Hematopoietic multipotent progenitor cell treated with erythropoietin and hydrocortisone succinate and interleukin-3 and kit ligand, for 15 days (in vitro differentiated cells): Measurements from ENCODE around the gene SMO.
"Not testable (repeated sequence)": the region's sequence is repeated elsewhere in the genome, so short reads cannot be mapped to it uniquely, and the experiment has no call there.

ENCODE experiments used
- DNase-seq: peaks from one replicate; pipeline ENCODE4 v3.0.0-alpha.2; 2015; ENCODE audit warnings: low spot score

Gene SMO

DNA sequence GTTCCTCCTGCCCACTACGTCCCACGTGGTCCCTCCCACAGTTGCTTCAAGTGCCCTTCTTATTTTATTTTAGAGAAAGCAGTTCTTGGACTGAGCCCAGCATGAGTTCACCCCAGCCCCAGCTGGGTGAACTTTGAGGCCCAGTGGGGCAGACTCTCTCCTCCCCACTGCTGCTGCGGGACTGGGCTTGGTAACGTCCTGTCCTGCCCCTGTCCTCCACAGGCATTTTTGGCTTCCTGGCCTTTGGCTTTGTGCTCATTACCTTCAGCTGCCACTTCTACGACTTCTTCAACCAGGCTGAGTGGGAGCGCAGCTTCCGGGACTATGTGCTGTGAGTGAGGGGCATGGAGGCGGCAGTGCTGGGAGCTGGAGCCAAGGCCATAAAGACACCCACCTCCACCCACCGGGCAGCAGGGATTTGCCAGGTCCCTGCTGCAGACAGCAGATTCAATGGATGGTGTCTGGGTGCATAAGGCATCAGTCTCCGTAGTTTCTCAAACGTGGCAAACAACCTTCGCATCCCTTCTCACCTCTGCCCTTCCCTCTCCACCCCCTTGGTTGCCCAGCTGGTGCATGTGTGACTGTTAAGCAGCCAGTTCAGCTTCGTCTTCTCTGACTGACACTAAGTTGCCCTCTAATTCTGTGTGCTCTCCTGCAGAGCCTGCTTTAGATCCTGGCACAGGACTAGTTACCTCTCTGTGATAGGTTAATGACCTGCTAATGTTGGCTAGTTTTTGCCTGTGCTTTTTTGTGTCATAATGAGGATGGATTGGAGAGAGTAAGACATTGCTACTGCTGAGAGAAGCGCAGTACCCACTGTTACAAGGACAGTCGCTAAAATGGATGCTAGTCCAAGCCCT is 20.9 kb downstream of the SMO start:
- no peak for DNase-seq

DNA sequence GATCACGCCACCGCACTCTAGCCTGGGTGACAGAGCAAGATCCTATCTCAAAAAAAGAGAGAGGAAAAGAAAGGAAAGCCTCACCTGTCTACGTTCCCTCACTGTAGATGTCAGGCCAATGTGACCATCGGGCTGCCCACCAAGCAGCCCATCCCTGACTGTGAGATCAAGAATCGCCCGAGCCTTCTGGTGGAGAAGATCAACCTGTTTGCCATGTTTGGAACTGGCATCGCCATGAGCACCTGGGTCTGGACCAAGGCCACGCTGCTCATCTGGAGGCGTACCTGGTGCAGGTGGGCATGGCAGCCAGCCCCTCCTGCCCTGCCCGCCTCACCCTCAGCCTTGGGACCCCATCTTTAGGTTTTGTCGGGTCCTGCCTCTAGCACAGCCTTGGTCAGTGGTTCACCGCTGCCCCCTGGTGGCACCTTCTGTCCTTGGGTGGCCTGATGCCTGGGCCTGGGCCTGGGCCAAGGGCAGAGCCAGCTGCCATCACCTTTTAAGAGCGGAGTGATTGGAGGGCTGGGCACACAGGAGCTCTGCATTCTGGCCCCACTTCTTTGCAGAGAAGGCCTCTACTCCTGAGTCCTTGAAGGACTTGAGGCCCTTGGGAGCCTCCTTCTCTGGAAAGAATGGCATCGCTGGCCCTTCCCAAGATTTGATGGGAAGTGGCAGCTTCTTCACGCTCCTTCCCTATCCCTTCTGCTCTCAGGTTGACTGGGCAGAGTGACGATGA is 22.0 kb downstream of the SMO start:
- DNase-seq = peak; percentile 53

DNA sequence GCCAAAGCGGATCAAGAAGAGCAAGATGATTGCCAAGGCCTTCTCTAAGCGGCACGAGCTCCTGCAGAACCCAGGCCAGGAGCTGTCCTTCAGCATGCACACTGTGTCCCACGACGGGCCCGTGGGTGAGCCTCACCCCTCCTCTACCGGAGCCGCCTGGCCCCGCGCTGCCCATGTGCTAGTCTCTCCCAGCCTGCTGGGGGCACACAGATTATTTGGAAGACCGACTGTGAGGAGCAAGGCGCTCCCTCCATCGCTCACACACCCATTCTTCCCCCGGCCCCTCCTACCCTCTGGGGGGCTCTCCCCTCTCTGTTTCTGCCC is 22.5 kb downstream of the SMO start:
- DNase-seq = no peak

DNA sequence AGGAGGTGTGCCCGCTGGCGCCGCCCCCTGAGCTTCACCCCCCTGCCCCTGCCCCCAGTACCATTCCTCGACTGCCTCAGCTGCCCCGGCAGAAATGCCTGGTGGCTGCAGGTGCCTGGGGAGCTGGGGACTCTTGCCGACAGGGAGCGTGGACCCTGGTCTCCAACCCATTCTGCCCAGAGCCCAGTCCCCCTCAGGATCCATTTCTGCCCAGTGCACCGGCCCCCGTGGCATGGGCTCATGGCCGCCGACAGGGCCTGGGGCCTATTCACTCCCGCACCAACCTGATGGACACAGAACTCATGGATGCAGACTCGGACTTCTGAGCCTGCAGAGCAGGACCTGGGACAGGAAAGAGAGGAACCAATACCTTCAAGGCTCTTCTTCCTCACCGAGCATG is 23.7 kb downstream of the SMO start:
- no peak for DNase-seq

DNA sequence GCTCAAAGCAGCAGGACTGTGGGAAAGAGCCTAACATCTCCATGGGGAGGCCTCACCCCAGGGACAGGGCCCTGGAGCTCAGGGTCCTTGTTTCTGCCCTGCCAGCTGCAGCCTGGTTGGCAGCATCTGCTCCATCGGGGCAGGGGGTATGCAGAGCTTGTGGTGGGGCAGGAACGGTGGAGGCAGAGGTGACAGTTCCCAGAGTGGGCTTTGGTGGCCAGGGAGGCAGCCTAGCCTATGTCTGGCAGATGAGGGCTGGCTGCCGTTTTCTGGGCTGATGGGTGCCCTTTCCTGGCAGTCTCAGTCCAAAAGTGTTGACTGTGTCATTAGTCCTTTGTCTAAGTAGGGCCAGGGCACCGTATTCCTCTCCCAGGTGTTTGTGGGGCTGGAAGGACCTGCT is 24.2 kb downstream of the SMO start:
- DNase-seq = no peak

DNA sequence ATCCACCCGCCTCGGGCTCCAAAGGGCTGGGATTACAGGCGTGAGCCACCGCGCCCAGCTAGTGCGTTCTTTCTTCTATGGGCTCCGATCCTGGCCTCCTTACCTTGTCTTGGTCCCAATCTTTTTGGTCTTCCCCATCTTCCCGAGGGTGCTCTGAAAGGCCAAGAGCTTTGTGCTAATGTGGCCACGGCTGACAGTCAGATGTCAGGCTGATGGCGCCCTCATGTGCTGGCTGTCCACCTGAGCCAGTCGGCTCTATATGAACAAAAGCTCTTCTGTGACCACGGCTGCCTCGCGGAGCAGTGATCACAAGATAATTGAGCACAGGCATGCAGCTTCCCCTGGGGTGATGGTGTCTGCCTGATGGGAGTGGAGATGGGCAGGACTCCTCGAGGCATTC is 25.4 kb downstream of the SMO start:
- no peak for DNase-seq

DNA sequence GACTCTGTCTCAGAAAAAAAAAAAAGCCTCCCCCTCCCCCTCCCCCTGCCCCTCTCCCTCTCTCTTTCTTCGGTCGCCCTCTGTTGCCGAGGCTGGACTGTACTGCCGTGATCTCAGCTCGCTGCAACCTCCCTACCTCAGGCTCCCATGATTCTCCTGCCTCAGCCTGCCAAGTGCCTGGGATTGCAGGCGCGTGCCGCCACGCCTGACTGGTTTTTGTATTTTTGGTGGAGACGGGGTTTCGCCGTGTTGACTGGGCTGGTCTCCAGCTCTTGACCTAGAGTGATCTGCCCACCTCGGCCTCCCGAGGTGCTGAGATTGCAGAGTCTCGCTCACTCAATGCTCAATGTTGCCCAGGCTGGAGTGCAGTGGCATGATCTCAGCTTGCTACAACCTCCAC is 27.3 kb downstream of the SMO start:
- not testable (repeated sequence) for DNase-seq

DNA sequence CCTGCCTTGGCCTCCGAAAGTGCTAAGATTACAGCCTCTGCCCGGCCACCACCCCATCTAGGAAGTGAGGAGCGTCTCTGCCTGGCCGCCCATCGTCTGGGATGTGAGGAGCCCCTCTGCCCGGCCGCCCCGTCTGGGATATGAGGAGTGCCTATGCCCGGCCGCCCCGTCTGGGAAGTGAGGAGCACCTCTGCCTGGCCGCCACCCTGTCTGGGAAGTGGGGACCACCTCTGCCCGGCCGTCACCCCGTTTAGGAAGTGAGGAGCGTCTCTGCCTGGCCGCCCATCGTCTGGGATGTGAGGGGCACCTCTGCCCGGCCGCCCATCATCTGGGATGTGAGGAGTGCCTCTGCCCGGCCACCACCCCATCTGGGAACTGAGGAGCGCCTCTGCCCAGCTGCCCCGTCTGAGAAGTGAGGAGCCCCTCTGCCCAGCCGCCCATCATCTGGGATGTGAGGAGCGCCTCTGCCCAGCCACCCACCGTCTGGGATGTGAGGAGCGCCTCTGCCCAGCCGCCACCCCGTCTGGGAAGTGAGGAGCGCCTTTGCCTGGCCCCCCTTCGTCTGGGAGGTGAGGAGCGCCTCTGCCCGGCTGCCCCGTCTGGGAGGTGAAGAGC is 27.8 kb downstream of the SMO start:
- not testable (repeated sequence) for DNase-seq

DNA sequence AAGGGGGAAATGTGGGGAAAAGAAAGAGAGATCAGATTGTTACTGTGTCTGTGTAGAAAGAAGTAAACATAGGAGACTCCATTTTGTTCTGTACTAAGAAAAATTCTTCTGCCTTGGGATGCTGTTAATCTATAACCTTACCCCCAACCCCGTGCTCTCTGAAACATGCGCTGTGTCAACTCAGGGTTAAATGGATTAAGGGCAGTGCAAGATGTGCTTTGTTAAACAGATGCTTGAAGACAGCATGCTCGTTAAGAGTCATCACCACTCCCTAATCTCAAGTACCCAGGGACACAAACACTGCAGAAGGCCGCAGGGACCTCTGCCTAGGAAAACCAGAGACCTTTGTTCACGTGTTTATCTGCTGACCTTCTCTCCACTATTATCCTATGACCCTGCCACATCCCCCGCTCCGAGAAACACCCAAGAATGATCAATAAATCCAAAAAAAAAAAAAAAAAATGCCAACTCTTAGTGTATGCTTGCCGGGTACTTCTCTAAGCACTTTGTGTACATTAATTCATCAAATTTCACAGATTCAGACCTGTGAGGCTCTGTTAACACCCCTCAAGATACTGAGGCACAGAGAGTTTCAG is 28.5 kb downstream of the SMO start:
- not testable (repeated sequence) for DNase-seq

DNA sequence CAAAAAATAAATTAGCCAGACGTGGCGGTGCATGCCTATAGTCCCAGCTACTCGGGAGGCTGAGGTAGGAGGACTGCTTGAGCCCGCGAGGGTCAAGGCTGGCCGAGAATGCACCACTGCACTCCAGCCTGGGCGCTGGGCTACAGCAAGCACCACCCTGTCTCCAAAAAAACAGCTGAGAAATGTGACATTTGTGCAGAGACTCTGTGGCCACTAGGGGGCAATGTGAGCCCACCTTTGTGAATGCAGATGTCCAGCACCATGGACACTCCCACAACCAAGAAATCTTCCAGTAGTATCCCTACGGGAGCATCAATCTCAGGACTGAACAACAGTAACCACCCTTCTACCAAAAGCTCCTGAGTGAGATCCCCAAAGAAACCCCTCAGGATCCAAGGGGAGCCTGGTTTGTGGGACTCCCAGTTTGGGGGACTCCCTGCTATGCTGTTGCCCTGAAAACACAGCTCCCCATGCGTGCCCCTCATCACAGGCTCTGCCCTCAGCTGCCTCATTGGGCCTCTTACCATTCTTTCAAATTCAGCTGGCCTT is 30.2 kb downstream of the SMO start:
- peak; percentile 84 for DNase-seq

DNA sequence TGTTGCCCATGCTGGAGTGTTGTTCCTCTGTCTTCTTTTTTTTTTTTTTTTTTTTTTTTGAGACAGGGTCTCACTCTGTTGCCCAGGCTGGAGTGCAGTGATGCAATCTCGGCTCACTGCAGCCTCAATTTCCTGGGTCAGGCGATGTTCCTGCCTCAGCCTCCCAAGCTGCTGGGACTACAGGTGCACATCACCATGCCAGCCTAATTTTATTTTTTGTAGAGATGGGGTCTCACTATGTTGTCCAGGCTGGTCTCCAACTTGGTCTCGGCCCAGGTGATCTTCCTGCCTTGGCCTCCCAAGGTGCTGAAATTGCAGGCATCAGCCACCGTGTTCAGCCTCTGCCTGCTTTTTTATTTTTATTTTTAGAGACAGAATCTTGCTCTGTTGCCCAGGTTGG is 30.7 kb downstream of the SMO start:
- not testable (repeated sequence) for DNase-seq

DNA sequence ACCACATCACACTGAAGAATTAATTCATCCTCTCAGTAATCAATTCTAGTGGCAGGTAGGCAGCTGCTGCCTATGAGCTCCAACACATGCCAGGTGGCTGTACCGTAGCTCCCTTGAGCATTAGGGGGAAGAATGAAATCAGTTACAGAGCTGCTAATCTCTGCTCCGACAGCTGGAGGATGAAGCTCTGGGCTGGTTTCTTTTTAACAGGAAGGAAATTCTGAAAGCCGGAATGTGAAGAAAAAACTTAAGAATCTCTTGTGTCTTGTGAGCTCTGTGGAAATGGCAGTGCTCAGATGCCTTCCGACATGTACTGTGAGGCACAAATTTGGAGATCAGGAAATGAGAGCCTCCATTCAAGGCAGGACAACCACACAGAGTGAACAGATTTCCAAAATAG is 33.6 kb downstream of the SMO start:
- DNase-seq = no peak

DNA sequence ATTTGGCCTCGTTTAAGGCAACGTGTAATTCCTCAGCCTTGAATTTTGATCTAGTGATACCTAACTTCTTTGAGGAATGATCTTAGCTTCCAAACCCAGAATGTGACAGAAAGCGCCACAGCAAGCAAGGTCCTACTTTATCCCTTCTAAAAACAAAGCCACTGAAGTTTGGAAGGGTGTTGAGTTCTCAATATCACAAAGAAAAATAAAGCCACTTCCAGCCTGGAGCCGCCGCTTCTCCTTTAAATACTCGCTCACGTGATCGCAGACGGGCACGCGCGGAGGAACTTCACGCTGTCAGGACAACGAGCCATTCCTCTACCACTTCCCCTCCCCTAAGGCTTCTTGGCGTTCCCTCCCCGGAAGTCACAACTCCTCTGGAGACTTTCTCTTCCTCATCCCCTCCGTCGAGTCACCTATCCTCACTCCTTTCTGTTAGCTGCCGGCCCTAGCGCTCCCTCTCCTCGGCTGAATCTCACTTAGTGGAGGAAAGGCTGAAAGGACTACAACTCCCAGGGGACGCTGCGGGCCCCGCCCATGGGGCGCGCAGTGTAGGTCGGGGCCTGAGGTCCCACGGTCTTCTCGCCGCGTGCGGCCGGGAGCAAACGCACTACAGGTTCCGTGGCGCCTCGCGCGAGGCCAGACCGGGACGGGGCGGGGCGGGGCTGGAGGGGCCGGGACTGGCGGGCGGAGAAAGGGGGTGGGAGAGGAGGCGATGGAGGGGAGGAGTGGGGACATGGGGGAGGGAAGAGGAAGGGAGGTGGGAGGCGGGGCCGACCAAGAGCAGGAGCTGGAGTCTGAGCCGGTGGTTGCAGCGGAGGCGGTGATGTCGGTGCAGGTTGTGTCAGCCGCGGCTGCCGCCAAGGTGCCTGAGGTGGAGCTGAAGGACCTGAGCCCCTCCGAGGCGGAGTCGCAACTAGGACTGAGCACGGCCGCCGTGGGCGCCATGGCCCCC is 36.1 kb downstream of the SMO start, which contains the start of gene AHCYL2:
AHCYL2 (plus strand) TSS at position 780 of the 955 bp plus-strand sequence.
- DNase-seq = peak; percentile 90

DNA sequence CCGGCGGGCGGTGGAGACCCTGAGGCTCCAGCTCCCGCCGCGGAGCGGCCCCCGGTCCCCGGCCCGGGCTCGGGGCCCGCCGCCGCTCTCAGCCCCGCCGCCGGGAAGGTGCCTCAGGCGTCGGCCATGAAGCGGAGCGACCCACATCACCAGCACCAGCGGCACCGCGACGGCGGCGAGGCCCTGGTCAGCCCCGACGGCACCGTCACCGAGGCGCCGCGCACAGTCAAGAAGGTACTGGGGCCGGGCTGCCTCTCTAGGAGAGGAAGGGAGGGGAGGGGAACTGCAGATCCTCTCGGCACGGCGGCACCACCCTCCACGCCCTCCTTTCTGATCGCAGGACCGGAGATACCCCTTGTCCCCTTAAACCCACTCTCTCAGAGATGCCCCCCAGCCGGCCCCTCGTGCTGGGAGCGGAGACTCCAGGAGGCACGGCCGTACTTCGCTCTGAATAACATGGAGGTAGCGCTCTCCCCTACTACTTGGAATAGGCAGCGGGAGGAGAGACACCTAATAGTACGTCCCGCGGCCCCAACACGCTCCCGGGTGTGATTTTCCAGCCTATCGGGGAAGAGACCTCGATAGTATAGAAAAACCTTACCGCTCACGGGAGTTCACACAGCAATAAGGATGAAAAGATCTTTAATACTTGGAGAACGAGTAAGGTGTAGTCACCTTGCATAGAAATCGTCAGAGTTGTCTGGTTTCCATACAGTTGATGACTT is 36.9 kb downstream of the SMO start:
- no peak for DNase-seq

DNA sequence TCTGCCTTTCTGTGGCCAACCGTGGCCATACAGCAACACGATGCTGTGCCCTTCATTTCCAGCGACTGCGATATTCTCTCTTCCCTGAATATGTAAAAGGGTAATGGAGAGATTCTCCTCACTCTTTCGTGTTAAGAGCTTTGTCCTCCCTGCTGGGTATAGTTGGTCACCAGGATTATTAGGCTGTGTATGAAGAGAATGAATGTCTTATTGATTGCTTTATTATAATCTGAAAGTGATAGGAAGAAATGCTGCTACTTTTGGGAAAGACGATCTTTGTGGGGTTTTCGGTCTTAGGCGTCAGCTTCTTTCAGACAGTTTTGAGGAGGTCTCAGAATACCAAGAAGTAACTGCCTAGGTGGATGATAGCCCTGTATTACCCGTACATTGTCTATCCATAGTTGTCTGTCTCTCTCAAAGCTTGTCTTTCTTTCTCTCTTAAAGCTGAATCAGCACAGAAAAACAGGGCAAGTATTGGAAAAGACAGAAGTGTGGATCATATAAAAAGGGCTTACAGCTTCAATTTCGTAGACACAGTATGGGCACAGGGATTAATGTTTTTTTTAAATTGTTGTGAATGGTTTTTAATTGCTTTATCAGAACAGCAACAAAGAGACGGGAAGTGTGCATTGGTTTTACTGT is 37.6 kb downstream of the SMO start:
- no peak for DNase-seq

DNA sequence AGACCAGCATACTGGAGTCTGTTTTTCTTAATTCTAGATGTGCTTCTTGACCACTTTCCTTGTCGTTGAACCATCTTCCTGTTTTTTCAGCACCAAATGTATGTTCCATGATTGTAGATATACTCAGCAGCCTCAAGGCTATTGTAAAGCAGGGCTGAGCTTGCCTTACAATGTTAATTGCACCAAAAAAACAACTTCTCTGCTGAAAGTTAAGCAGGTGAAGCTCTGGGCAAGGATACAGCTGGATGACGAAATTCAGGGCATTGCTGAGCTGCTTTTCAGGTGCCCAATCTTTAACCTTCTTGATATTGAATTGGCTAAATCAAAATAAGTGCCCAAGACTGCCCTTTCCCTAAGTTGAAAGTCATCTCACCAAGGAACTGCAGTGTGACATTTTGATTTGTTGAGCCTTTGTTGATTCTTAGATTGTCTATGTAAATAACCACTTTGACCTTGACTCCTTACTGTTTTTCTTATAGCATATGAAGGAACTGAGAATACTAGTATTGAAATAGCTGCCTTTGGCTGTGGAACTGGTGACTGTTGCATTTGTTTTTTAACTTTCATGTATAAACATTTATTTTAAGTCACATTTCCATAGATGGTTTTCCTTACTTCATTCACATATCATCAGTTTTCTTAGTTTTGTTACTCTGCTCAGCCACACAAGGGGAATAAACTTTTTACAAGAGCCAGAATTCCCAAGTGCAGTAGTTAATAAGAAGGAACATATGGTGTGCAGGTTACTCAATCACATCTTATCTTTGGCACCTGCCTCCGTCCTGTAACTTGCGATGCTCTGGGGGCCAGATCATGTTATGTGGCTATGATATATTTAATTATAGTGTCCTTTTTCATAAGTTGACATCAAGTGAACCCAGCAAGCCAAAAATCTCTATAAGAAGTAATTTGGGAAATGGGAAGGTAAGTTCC is 39.5 kb downstream of the SMO start:
- no peak for DNase-seq

DNA sequence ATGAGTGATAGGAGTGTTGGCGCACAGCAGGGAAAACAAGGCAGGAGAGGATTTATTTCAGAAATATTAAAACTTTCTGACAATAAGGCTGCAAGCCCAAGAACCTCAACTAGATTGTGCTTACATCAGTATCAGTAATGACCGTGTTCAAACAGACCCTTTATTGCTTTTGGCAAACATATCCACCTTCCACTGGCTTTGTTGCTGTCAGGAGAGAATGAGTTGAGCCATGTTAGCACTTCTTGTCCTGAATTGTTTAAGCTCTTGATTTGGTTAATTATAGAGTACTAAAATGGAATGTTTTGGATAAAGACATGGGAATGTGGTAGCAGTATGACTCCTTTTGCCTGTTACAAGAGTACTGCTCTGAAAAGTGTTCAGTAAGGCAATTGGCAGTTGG is 40.2 kb downstream of the SMO start:
- no peak for DNase-seq

DNA sequence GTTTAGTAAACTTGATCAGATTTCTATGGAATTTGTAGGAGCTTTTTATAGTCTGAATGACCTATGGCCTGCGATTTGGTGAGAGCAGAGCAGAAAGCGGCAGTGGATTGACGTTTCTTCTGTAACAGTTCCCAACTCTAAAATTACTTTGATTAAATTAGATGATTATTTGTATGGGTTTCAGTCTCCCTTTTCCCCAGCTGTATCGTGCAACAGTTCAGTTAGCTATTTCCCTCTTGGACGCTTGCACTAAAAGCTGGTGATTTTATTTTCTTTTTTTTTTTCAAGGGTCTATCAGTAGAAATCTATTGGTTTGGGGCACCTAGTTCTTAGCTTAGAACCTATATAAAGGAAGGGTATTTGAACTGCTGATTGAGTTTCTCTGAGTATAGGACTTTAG is 43.2 kb downstream of the SMO start:
- DNase-seq = no peak

DNA sequence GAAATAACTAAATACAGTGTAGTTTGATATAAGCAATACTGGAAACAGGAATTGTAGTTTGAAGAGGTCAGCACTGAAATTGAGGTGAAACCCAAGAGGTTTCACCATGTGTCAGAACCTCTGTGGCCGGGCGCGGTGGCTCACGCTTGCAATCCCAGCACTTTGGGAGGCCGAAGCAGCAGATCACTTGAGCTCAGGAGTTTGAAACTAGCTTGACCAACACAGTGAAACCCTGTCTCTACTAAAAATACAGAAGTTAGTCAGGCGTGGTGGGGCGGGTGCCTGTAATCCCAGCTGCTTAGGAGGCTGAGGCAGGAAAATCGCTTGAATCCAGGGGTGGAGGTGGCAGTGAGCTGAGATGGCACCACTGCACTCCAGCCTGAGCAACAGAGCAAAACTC is 50.1 kb downstream of the SMO start:
- DNase-seq = no peak
